CD14-positive monocyte (primary cell): Measurements from ENCODE around the gene CATSPERB. TPM values are rescaled to one million over a fixed set of nuclear protein-coding genes. Genes with fewer than 3 reads are reported as not detected.

Experiments used
- DNase-seq, 3 donors: peaks; one replicate each; pipeline ENCODE4 v3.0.0-alpha.2; 2011 to 2022
- H2AFZ ChIP-seq: 2 replicates; pipeline ENCODE4 v1.6.0; 2012; ENCODE audit warnings: mild to moderate bottlenecking, low read depth, low read length, inconsistent platforms; ENCODE audit not compliant: insufficient read depth, poor library complexity, severe bottlenecking
- H3K27ac ChIP-seq, 2 donors: 1 replicate in 1 of 2; 2 replicates in 1 of 2; pipeline ENCODE4 v1.5.1; 2012 to 2013; ENCODE audit warnings: low read length in 2 of 2, control low read depth in 1 of 2, inconsistent platforms in 1 of 2, low read depth in 1 of 2, mild to moderate bottlenecking in 1 of 2
- H3K27me3 ChIP-seq, 2 donors: one replicate each; pipeline versions ENCODE4 v1.6.0 to v1.6.1; 2011 to 2013; ENCODE audit warnings: low read length in 2 of 2; ENCODE audit not compliant: control insufficient read depth in 2 of 2, insufficient read depth in 2 of 2
- H3K36me3 ChIP-seq, 2 donors: replicated peaks in 1 of 2; 1 replicate in 1 of 2; 2 replicates in 1 of 2; pipeline versions ENCODE4 v1.5.1 to v1.6.1; 2012 to 2013; ENCODE audit warnings: low read length in 2 of 2, control low read depth in 1 of 2, inconsistent platforms in 1 of 2, mild to moderate bottlenecking in 1 of 2; ENCODE audit not compliant: insufficient read depth in 2 of 2, control insufficient read depth in 1 of 2
- H3K4me1 ChIP-seq, 2 donors: 1 replicate in 1 of 2; 2 replicates in 1 of 2; pipeline versions ENCODE4 v1.5.1 to v1.6.1; 2012 to 2013; ENCODE audit warnings: low read length in 2 of 2, control low read depth in 1 of 2, inconsistent platforms in 1 of 2, mild to moderate bottlenecking in 1 of 2, moderate library complexity in 1 of 2; ENCODE audit not compliant: insufficient read depth in 2 of 2, control insufficient read depth in 1 of 2
- H3K4me2 ChIP-seq: replicated peaks from 2 replicates; pipeline ENCODE3; 2012; ENCODE audit warnings: low read length, moderate library complexity, mild to moderate bottlenecking; ENCODE audit not compliant: poor library complexity, severe bottlenecking; ENCODE audit errors: extremely low read depth
- H3K4me3 ChIP-seq, 3 experiments: fragments of 200-600 bp in 1 of 3; sonication (generic) in 1 of 3; replicated peaks in 1 of 3; 1 replicate in 2 of 3; 2 replicates in 1 of 3; pipeline ENCODE4 v1.5.1; 2011 to 2013; ENCODE audit warnings: low read length in 3 of 3, mild to moderate bottlenecking in 3 of 3, control low read depth in 2 of 3, low read depth in 2 of 3, inconsistent platforms in 1 of 3, moderate library complexity in 1 of 3
- H3K79me2 ChIP-seq: 2 replicates; pipeline ENCODE4 v1.6.0; 2012; ENCODE audit warnings: mild to moderate bottlenecking, control low read depth, inconsistent platforms, low read length, moderate library complexity; ENCODE audit not compliant: insufficient read depth
- H3K9ac ChIP-seq: 2 replicates; pipeline ENCODE4 v1.6.0; 2017; ENCODE audit warnings: low read length, mild to moderate bottlenecking; ENCODE audit not compliant: insufficient read depth, poor library complexity, severe bottlenecking
- H3K9me3 ChIP-seq, 2 donors: replicated peaks in 1 of 2; 1 replicate in 1 of 2; 2 replicates in 1 of 2; pipeline versions ENCODE4 v1.5.1 to v1.6.1; 2012 to 2013; ENCODE audit warnings: low read length in 2 of 2, control low read depth in 1 of 2; ENCODE audit not compliant: control insufficient read depth in 1 of 2, insufficient read depth in 1 of 2
- H4K20me1 ChIP-seq: 2 replicates; pipeline ENCODE4 v1.6.0; 2012; ENCODE audit warnings: mild to moderate bottlenecking, low read length, control low read depth, moderate library complexity; ENCODE audit not compliant: insufficient read depth
- H3K27ac Mint-ChIP-seq, 7 donors: one replicate each; pipeline ENCODE4 v1.8.0; 2020; ENCODE audit warnings: mild to moderate bottlenecking in 7 of 7, mixed read lengths in 7 of 7, moderate library complexity in 6 of 7, inconsistent platforms in 2 of 7
- H3K27me3 Mint-ChIP-seq, 3 donors: one replicate each; pipeline ENCODE4 v1.8.0; 2021 to 2022; ENCODE audit warnings: low read depth in 3 of 3, mild to moderate bottlenecking in 3 of 3, mixed read lengths in 3 of 3, moderate library complexity in 3 of 3, inconsistent platforms in 1 of 3
- H3K36me3 Mint-ChIP-seq, 2 donors: one replicate each; pipeline ENCODE4 v1.8.0; 2020; ENCODE audit warnings: mixed read lengths in 2 of 2, inconsistent platforms in 1 of 2, mild to moderate bottlenecking in 1 of 2
- H3K4me1 Mint-ChIP-seq: one replicate; pipeline ENCODE4 v1.8.0; 2020; ENCODE audit warnings: mild to moderate bottlenecking, mixed read lengths
- H3K4me3 Mint-ChIP-seq, 2 donors: one replicate each; pipeline ENCODE4 v1.8.0; 2020; ENCODE audit warnings: mild to moderate bottlenecking in 2 of 2, mixed read lengths in 2 of 2, moderate library complexity in 1 of 2
- H3K9me3 Mint-ChIP-seq, 7 donors: one replicate each; pipeline ENCODE4 v1.8.0; 2020 to 2022; ENCODE audit warnings: mixed read lengths in 7 of 7, mild to moderate bottlenecking in 6 of 7, moderate library complexity in 6 of 7, inconsistent platforms in 2 of 7
- WGBS: methylation state at CpG from one replicate; pipeline ENCODE4 v1.1.5; 2013; ENCODE audit warnings: missing lambda C conversion rate; ENCODE audit not compliant: insufficient coverage; 5-methylcytosine and 5-hydroxymethylcytosine counted together
- intact Hi-C, 2 donors: fragments of 100-400 bp; cut with micrococcal nuclease; formaldehyde crosslinking; loops; one replicate each; pipeline versions ENCODE4 v1.15.0 to v1.15.1; 2023
- polyA plus RNA-seq, 3 donors: library from polyadenylated mRNA; depleted of rRNA in 1 of 3; unstranded in 2 of 3; stranded (reverse) in 1 of 3; fragments of 300-500 nt in 2 of 3; fragments of >200 nt in 1 of 3; fragmentation: Illumina TruSeq in 2 of 3; gene quantifications; 1 replicate in 2 of 3; 2 replicates in 1 of 3; pipeline ENCODE4 v1.2.3, GENCODE V29; 2012 to 2021
- TF ChIP-seq, protein P1 (sequence below): fragments of 200-600 bp; IDR thresholded peaks from one replicate; pipeline ENCODE4 v1.8.0; 2022; ENCODE audit warnings: antibody characterized with exemption, mild to moderate bottlenecking

CATSPERB gene
- polyA plus RNA-seq, 3 donors: not detected

- Mint-ChIP-seq H3K27me3 (peaks cover 4 to 16% (median 11%) of the 10 kb centered on the region in 3 donors), H3K9me3 (peaks cover 11 to 24% (median 15%) of the 10 kb centered on the region in 7 donors), H3K27ac (peak overlapping the region in 1 of 7 donors; percentile 14), H3K36me3 (no peaks in the 10 kb centered on the region), H3K4me1 (no peaks in the 10 kb centered on the region), H3K4me3 (no peak overlapping the region)
- Histone ChIP-seq H3K36me3 (no peaks in the 10 kb centered on the region), H3K79me2 (no peaks in the 10 kb centered on the region), H3K9me3 (no peaks in the 10 kb centered on the region), H3K4me2 (no peak overlapping the region), H3K9ac (no peak overlapping the region), H2AFZ (no peak overlapping the region), H3K27me3 (no peaks in the 10 kb centered on the region), H3K27ac (no peak overlapping the region), H3K4me1 (no peaks in the 10 kb centered on the region), H4K20me1 (no peaks in the 10 kb centered on the region), H3K4me3 (no peak overlapping the region)
- TF ChIP-seq, protein P1, sequence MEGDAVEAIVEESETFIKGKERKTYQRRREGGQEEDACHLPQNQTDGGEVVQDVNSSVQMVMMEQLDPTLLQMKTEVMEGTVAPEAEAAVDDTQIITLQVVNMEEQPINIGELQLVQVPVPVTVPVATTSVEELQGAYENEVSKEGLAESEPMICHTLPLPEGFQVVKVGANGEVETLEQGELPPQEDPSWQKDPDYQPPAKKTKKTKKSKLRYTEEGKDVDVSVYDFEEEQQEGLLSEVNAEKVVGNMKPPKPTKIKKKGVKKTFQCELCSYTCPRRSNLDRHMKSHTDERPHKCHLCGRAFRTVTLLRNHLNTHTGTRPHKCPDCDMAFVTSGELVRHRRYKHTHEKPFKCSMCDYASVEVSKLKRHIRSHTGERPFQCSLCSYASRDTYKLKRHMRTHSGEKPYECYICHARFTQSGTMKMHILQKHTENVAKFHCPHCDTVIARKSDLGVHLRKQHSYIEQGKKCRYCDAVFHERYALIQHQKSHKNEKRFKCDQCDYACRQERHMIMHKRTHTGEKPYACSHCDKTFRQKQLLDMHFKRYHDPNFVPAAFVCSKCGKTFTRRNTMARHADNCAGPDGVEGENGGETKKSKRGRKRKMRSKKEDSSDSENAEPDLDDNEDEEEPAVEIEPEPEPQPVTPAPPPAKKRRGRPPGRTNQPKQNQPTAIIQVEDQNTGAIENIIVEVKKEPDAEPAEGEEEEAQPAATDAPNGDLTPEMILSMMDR: no peak
- no peak for DNase-seq
- intact Hi-C loops: no loop called here
- 100% methylated on average over 1 of the region's 2 CpGs for WGBS
These were observed 176.4 kb downstream of the CATSPERB start for GRCh38 chr14:91555531-91555930.

DNA sequence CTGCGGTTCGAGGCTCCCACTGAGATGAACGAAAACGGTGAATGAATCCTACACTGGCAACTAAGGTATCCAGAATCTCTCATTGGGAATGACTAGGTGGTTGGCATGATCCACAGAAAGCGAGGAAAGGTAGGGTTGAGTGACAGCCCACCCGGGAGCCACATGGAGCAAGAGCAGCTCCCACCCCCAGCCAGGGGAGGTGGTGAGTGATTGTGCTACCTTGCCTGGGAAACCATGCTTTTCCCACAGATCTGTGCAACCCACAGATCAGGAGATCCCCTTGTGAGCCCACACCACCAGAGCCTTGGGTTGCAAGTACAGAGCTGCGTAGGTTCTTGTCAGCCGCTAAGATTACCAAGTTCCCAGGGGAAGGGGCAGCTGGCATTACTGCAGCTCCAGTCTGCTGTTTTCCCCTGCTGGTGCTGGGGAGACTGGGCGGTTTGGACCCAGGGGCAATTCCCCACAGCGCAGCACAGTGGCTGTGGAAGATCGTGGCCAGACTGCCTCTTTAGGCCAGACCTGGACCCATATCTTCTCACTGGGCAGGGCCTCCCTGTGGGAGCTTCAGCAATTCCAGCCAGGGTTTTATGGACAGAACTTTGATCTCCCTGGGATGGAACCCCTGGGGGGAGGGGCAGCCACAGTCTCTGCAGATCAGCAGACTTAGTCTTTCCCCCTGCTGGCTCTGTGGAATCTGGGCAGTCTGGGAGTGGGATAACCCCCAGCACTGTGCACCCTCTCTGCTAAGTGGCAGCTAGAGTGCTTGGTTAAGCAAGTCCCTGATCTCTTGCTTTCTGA lies 177.2 kb downstream of the CATSPERB start:
- H4K20me1 ChIP-seq: no peaks in the 10 kb centered on the region
- no peaks in the 10 kb centered on the region for H3K4me1 ChIP-seq
- intact Hi-C loops: no loop called here
- Mint-ChIP-seq H3K9me3 (peaks cover 11 to 24% (median 15%) of the 10 kb centered on the region in 7 donors), H3K36me3 (no peaks in the 10 kb centered on the region), H3K27me3 (peaks cover 4 to 13% (median 8%) of the 10 kb centered on the region in 3 donors), H3K4me1 (no peaks in the 10 kb centered on the region), H3K27ac (no peak overlapping the region), H3K4me3 (no peak overlapping the region)
- H3K4me2 ChIP-seq: no peak overlapping the region
- no peaks in the 10 kb centered on the region for H3K36me3 ChIP-seq
- 100% methylated on average over 3 of the region's 11 CpGs for WGBS
- no peak for DNase-seq
- no peak overlapping the region for H2AFZ ChIP-seq
- no peaks in the 10 kb centered on the region for H3K79me2 ChIP-seq
- no peaks in the 10 kb centered on the region for H3K27me3 ChIP-seq
- no peak overlapping the region for H3K4me3 ChIP-seq
- H3K9ac ChIP-seq: no peak overlapping the region
- H3K9me3 ChIP-seq: no peaks in the 10 kb centered on the region
- TF ChIP-seq, protein P1: no peak
- no peak overlapping the region for H3K27ac ChIP-seq
